NCI-H524 treated with DMSO at 0.1 percent for 48 hours (cell line): ENCODE data around the gene VAC14.

Source experiments
- DNase-seq: peaks from one replicate; lab custom pipeline; 2025; lab: John Stamatoyannopoulos, UW

The VAC14 gene

GRCh38 chr16:70724146-70725023 is 76.6 kb downstream of the VAC14 start:
- no peak for DNase-seq

GRCh38 chr16:70723740-70724145 is 77.2 kb downstream of the VAC14 start:
- DNase-seq: no peak

DNA sequence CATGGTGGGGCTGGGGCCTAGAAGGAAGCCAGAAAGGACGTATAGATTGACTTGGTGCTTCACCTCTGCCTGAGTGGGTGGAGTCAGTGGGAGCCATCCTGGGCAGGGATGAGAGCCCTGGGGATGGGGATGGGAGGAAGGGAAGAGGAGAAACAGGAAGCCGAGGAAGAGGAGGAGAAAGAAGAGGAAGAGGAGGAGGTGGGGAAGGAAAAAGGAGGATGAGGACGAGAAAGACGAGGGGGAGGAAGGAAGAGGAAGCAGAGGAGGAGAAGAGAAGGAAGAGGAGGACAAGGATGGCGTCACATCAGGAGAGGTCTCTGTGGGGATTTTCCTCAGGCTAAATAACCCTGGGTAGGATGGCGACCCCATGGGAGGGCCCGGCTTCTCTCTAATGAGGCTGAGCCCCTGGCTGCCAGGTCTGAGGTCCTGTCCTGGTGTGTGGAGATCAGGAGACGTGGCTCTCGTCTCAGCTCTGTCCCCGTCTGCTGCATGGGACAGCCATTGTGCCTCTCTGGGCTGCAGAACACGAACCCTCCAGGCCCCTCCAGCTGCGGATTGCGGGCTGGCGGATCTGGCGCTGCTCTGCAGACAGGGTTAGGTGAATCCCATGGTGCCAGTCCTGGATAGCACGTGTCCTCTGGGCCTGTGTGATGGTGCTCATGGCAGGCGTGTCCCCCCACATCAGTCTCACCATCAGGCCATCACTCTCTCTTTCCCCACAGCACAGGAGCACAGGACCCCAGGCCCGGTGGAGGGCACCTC is 79.6 kb downstream of the VAC14 start:
- no peak for DNase-seq

DNA sequence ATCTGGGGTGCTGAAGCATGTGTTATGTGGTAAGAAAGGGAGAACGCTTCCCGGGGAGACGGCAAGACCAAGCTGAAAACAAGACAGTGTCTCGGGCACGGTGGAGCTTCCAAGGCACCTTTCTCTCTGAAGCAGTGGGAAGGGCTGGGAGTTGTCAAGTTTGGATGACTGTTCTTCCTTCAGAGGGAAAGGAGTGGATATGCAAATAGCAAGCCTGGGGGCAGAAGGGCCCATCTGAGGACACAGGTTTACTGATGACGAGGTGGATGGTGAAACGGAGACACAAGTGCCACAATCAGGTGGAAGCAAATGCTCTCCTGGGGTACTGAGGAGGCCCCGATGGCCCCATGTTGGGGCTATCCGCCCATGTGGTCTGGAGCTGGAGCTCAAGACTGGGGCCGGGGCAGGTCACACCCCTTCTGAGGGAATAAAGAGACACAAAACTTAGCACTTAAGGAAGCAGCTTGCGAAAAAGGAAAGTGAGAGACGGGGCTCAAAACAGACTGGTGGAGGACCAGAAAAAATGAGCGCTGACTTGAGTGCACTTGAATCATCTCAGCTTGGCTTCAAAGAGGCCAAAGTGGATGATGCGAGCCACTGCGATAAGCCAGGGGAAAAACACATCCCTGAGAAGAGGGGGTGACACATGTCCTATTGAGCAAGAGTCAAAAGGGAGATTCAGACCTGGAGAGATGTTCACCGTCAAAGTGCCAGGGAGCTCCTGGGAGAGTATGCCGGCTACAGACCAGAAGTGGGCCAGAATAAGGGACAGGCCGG is 80.3 kb downstream of the VAC14 start:
- DNase-seq: no peak

DNA sequence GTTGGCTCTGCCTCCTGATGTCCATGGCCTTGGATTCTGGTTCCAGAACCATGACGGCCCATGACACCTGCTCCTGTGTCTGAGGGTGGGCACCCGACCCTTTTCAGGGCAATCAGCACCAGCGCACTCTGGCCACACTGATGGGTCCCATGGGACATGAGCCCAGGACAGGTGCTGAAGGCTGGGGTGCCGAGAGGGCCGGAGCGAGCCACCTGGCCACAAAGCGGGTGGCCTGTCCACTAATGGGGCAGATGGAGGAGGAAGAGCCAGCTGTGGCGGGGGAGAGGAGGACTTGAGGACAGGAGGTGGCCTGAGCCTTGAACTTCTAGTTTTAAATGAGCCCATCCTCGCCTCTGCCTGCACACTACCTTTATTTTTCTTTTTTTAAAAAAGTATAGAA is 83.9 kb downstream of the VAC14 start:
- DNase-seq: no peak

DNA sequence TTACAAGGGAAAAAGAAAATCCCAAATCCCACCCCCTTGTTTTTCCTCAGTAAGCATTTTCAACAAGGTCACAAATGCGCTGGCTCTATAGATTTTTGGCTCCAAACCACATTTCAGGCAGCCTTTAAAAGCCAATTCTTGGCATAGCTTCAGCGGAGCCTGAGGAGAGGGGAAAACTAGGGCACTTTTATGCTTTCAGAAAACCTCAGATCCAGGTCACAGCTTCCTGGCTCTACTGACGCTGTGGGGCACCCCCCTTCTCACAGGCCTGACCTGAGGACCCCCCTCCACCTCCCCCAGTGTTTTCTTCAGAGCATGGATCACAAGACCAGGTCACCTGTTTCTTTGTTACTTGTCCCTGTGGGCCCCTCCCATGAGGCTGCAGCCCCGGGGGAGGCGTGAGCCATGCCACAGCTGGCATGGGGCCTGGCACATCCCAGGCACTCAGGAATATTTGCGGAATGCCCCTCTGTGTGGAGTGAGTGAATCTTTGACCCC is 85.0 kb downstream of the VAC14 start:
- no peak for DNase-seq

GRCh38 chr16:70715055-70715858 is 85.7 kb downstream of the VAC14 start:
- no peak for DNase-seq

DNA sequence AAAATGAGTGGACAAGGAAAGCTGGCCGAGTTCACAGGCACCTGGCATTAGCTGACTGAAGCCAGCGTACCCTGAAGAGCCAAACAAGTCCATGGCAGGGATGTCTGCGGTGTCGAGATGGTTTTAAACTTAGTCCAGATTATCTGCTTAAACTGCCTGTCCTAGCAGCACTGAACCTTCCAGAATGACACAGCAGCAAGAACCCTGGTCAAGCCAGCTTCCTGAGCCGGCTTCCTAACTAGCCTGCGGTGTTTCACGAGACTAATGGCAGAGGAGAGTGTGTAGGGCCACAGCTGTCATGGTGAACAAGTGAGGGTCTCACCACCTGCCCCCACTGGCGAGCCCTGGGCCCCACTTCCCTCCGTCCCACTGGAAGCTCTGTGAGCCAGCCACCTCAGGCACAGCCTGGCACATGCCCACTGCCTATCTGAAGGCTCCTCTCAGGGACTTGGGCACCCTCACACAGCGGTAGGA is 86.3 kb downstream of the VAC14 start:
- no peak for DNase-seq

GRCh38 chr16:70713824-70714223 is 87.1 kb downstream of the VAC14 start:
- DNase-seq: no peak

DNA sequence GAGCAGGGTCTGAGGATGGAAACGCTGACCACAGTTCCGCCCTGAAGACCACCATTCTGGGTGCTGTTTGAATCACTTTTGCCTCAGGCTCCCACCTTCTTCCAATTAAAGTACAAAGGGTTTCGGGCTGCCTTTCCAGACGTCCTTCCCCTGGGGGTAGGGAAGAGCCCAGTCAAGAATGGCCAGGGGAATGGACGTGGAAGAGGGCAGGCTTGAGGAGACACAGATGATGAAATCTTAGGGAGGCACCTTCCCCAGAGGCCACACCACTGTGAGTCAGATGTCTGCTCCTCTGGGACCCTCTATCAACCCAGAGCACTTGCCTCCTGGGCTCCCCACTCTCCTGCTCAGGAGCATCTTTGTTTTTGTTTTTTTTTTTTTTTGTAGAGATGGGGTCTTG is 87.6 kb downstream of the VAC14 start:
- DNase-seq: no peak

GRCh38 chr16:70712942-70713341 is 88.0 kb downstream of the VAC14 start:
- DNase-seq: no peak

GRCh38 chr16:70712359-70712758 is 88.6 kb downstream of the VAC14 start:
- DNase-seq: no peak

DNA sequence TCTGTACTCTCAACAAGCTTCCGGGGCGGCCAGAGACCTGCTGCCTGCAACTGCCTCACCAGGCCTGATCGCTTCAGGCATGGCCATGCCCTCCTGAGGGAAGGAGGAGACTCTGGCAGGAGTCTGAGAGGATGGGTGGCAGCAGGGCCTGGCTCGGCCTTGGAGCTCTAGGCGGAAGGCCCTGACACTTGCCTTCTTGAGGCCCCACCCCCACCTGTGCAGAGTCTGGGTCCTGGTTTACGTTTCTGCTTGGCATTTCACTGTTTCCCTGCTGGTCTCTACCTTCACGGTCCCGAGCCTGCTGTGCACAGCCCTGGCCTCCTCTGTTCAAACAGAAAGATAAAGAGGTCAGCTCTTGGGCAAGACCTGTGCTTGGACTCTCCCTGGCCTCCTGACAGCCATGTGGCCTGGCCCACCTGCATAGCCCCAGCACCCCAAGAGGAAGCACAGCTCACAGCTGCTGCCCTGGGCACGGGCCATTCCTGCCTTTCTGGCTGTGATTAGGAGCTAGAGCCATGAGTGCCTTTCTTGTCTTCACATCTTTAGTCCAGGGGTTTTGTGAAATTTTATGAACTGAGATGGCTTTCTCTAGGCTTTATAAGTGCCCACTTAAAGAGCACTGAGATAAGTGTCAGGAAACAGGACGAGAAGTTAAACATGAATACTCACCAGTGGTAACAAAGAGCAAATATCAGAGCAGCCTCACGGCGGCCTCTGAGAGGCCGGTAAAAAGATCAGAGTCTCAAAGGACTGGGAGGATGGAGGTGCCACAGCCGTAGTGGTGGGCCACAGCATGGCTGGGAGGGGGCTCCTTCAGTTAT is 89.5 kb downstream of the VAC14 start:
- no peak for DNase-seq

GRCh38 chr16:70710422-70711210 is 90.3 kb downstream of the VAC14 start:
- no peak for DNase-seq

DNA sequence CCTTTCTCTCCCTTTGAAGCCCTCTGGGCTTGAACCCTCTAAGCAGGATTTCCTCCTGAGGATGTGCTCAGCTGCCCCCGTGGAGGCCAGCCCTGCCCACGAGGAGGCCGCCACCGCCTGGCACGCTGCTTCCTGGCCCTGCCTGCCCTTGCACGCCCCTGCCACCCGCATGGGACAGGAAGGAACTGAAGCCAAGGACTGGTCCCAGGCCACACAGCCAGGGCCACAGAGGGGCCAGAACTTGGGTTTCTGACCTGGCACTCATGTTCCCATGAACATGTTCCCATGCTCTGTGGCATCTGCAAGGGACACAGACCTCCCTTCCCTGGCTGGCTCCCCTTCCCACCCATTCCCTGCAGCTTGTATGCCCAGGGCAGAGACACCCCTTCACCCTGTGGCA is 91.0 kb downstream of the VAC14 start:
- DNase-seq: no peak

DNA sequence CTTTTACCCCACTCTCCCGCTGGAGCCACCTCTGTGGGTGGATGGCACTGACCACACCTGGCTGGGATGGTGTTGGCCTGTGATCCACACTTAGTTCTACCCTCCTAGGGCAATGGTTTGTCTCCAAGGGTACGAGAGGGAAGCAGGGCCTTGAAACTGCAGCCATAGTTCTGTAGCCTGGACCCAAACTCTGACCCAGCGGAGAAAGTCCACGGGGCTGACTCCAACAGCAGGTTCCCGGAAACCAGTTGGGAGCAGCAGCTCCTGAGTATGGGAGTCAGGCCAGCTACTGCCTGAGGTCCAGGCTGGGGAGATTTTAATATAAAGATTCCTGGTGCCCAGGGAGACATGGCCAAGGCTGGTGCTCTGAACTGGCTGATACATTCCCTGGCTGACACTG is 91.5 kb downstream of the VAC14 start:
- no peak for DNase-seq

DNA sequence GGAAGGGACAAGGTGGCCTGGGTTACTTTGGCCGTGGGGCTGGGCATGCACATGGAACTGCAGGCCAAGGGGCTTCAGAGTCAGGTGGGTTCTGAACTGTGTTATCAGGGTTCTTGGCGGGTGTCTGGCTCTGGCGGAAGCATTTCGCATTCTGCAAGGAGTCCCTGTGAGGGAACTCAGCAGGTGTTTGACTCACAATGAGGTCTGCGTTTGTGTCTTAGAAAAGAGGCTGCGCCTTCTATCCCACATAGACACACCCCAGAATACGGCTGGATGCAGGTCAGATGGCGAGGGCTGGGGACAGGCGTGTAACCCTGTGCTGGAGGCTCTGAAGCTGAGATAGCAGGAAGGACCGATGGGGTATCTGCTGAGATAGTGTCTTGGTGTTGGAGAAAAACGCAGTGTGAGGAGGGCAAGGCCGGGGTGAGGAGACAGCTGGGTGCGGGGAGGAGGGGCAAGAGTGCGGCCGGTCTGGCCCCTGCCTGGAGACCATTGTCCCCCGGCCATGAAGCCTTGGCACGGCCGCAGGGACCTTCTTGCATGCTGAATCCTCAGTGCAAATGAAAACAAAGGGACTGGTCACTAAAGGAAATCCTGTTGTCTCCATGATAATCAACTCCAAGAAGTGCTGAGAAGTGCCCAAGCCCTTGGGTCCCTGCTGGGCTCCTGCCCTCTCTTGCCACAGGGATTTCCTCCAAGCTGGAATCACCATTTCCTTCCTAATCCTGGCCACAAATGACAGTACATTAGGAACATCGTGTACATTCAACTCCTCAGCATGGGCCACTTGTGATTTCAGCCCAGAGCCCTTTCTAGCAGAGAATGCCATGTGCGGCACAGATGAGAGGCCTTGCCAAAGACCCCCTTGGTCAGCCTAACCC is 92.4 kb downstream of the VAC14 start:
- no peak for DNase-seq

- peak; percentile 34 for DNase-seq
Measured at GRCh38 chr16:70706948-70707465, 94.0 kb downstream of the VAC14 start.
